ENCODE measurements around the gene MTHFD1L. TPM values are rescaled to one million over a fixed set of nuclear protein-coding genes. Genes with fewer than 3 reads are reported as not detected.
A peak's percentile ranks its signal among the peaks of the same experiment; 100 is the strongest.

The MTHFD1L gene
- total and polyA plus RNA-seq, 2 of the 4 experiments (the other 2 are of a cell fraction), result 43.5 to 53.2 TPM

DNA sequence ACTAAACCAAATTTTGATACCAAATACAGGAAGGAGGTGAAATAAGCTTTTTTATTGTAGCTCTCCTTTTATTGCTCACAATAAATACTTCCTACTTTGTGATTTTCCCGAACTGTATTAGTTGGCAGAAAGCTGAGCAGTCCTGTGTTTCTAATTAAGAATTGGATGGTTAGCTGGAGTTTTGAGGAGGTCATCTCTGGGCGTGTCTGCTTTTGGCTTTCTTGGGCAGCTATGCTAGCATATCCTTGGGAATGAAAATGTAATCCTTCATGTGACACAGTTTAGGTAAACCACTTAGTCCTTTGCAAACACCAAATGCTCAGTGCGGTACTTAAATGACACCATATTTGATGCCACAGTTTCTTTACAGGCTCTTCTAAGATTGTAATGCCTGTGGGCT, 67.5 kb downstream of the MTHFD1L start:
- H2BK20ac ChIP-seq (ENCODE audit: low read depth, low read length), result peak overlapping the region; percentile 77; the same call in 1 of the 2 replicates
- ChIA-PET POLR2A (ENCODE audit: unreplicated experiment) (no interaction called here), CTCF (no interaction called here)
- H3K27me3 ChIP-seq (ENCODE audit: control insufficient read depth, insufficient read depth, low read length), result no peaks in the 10 kb centered on the region
- H2BK5ac ChIP-seq (ENCODE audit: low read depth, low read length, poor library complexity, severe bottlenecking), result peak overlapping the region; percentile 79
- peak overlapping the region; percentile 50; the same call in 1 of the 2 replicates for H2BK120ac ChIP-seq (ENCODE audit: low read depth, low read length)
- peak overlapping the region; percentile 6; the same call in 1 of the 2 replicates for H3K23ac ChIP-seq (ENCODE audit: low read depth, low read length)
- peaks cover 20% of the 10 kb centered on the region for H3K9me1 ChIP-seq (ENCODE audit: insufficient read depth, low read length)
- no CpG with 5 or more reads among the region's 3 CpGs for WGBS, 2 experiments (ENCODE audit: extremely low coverage in 2 of 2, insufficient read length in 1 of 2)
- no peak overlapping the region for H2AK9ac ChIP-seq (replicated peaks; ENCODE audit: low read depth, low read length, poor library complexity)
- peak overlapping the region; percentile 30; the same call in 1 of the 2 replicates for H3K27ac ChIP-seq (ENCODE audit: insufficient read depth, low read length)
- dilution Hi-C loops (cut with HindIII; ENCODE audit: low sequenced_read_pairs, unreplicated experiment) (no loop called here), in situ Hi-C loops (cut with MboI; ENCODE audit: low sequenced_read_pairs) (no loop called here), intact Hi-C loops (cut with micrococcal nuclease) (no loop called here)
- no peak overlapping the region; the same call in 1 of the 2 replicates for H3K14ac ChIP-seq (replicated peaks; ENCODE audit: low read depth, low read length)
- H3K4me2 ChIP-seq (ENCODE audit: low read depth, low read length), result no peak overlapping the region
- peaks cover 46% of the 10 kb centered on the region for H3K36me3 ChIP-seq (ENCODE audit: control insufficient read depth, insufficient read depth, low read length)
- peak overlapping the region; percentile 61 for H3K4ac ChIP-seq (ENCODE audit: low read depth, low read length)
- DNase-seq (peak; percentile 56), ATAC-seq (ENCODE audit: low read depth) (peak; percentile 10; the same call in 1 of the 2 replicates)
- peak overlapping the region; percentile 93 for H3K18ac ChIP-seq (ENCODE audit: low read depth, low read length)
- BruUV-seq (replicated peaks), result no TSS peak
- H2AFZ ChIP-seq (replicated peaks; ENCODE audit: low read length, poor library complexity), result no peak overlapping the region
- H3K4me3 ChIP-seq (ENCODE audit: insufficient read depth, low read depth, low read length), result no peak overlapping the region
- no peaks in the 10 kb centered on the region for H4K20me1 ChIP-seq (ENCODE audit: insufficient read depth, low read length)
- peaks cover 20% of the 10 kb centered on the region for H3K4me1 ChIP-seq (ENCODE audit: control insufficient read depth, insufficient read depth, low read length)
- H3K79me1 ChIP-seq (ENCODE audit: low read depth in 1 of 2, low read length in 2 of 2), result peaks cover 38 to 58% of the 10 kb centered on the region in 2 experiments
- H3K56ac ChIP-seq (ENCODE audit: extremely low read depth, insufficient read depth, low read length), result no peak overlapping the region
- H2BK15ac ChIP-seq (ENCODE audit: low read depth, low read length), result peak overlapping the region; percentile 64; the same call in 2 of the 3 replicates
- no peak overlapping the region for H2AK5ac ChIP-seq (ENCODE audit: low read depth, low read length)
- peak overlapping the region; percentile 72 for H4K91ac ChIP-seq (ENCODE audit: insufficient read depth, low read depth, low read length)
- H4K8ac ChIP-seq (ENCODE audit: low read depth in 2 of 2, low read length in 2 of 2), result peak overlapping the region; percentile 75 to 84; a peak in 3 of 4 replicates
- H3K9ac ChIP-seq (ENCODE audit: low read depth, low read length), result no peak overlapping the region
- TF ChIP-seq RCOR1 (IDR thresholded peaks at IDR 0.05; ENCODE audit: insufficient replicate concordance, low read length) (no peak), MAFK (IDR thresholded peaks at IDR 0.05; ENCODE audit: low read depth, low read length) (no peak), RAD21 (IDR thresholded peaks at IDR 0.05; ENCODE audit: low read length) (no peak), SMC3 (IDR thresholded peaks at IDR 0.05; ENCODE audit: low read depth, low read length) (no peak), CEBPB (IDR thresholded peaks at IDR 0.05; ENCODE audit: low read depth, low read length) (no peak), MAZ (IDR thresholded peaks at IDR 0.05; ENCODE audit: borderline replicate concordance, low read depth, low read length) (no peak), MXI1 (IDR thresholded peaks at IDR 0.05; ENCODE audit: borderline replicate concordance, low read depth, low read length) (no peak), CTCF (conservative IDR thresholded peaks at IDR 0.05; ENCODE audit: low read depth, low read length) (no peak), RFX5 (IDR thresholded peaks at IDR 0.05; ENCODE audit: low read depth, low read length) (no peak)
- H3K9me3 ChIP-seq (ENCODE audit: control insufficient read depth, insufficient read depth, low read length), result no peaks in the 10 kb centered on the region
- peak overlapping the region; percentile 95 for H4K5ac ChIP-seq (ENCODE audit: low read depth, low read length)
